OCI-LY1 (cell line): ENCODE results near the gene PRUNE2.

Experiments used
- EZH2 ChIP-seq: fragments of 200-600 bp; sonication (generic), shearing (Covaris generic); IDR thresholded peaks from 2 replicates; pipeline ENCODE4 v1.8.0; 2017; ENCODE audit warnings: borderline replicate concordance, mixed run types, mild to moderate bottlenecking, antibody characterized with exemption, low read length, moderate library complexity, mixed read lengths
- TF ChIP-seq, protein P1 (sequence below): fragments of 200-600 bp; sonication (generic), shearing (Covaris generic); IDR thresholded peaks from 2 replicates; pipeline ENCODE4 v1.5.1; 2017; ENCODE audit warnings: mild to moderate bottlenecking, antibody characterized with exemption, low read length, moderate library complexity, mixed read lengths

- TF ChIP-seq, protein P1, sequence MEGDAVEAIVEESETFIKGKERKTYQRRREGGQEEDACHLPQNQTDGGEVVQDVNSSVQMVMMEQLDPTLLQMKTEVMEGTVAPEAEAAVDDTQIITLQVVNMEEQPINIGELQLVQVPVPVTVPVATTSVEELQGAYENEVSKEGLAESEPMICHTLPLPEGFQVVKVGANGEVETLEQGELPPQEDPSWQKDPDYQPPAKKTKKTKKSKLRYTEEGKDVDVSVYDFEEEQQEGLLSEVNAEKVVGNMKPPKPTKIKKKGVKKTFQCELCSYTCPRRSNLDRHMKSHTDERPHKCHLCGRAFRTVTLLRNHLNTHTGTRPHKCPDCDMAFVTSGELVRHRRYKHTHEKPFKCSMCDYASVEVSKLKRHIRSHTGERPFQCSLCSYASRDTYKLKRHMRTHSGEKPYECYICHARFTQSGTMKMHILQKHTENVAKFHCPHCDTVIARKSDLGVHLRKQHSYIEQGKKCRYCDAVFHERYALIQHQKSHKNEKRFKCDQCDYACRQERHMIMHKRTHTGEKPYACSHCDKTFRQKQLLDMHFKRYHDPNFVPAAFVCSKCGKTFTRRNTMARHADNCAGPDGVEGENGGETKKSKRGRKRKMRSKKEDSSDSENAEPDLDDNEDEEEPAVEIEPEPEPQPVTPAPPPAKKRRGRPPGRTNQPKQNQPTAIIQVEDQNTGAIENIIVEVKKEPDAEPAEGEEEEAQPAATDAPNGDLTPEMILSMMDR = no peak
- no peak for TF ChIP-seq EZH2
These were observed 275.0 kb downstream of the PRUNE2 start for GRCh38 chr9:76630916-76631315.
